PC-9 (cell line): ENCODE data around the gene SPINT2.

Experiments
- EZH2 ChIP-seq: fragments of 200-600 bp; sonication (generic); IDR thresholded peaks from 2 replicates; pipeline ENCODE4 v1.8.0; 2017; ENCODE audit warnings: antibody characterized with exemption, low read depth
- TF ChIP-seq, protein P1 (sequence below): fragments of 200-600 bp; sonication (generic); conservative IDR thresholded peaks from 2 replicates; pipeline ENCODE4 v1.6.1; 2017; ENCODE audit warnings: mixed run types, antibody characterized with exemption, mild to moderate bottlenecking, moderate library complexity

DNA sequence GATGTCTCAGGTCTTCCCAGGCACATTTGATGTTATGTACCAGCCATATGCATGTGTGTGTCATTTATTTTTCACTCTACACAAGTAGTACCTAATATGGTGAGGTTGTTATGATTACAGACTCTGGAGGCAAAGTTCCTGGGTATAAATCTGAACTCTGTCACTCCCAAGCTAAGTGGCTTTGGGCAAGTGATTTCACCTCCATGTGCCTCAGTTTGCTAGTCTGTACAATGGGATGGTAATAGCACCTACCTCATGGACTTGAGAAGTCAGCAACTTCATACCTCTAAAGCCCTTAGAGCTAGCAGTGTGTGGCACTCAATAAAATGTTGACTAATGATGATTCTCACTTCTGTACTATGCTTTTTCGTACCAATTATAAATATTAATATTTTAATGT is 67.4 kb downstream of the SPINT2 start:
- TF ChIP-seq, protein P1, sequence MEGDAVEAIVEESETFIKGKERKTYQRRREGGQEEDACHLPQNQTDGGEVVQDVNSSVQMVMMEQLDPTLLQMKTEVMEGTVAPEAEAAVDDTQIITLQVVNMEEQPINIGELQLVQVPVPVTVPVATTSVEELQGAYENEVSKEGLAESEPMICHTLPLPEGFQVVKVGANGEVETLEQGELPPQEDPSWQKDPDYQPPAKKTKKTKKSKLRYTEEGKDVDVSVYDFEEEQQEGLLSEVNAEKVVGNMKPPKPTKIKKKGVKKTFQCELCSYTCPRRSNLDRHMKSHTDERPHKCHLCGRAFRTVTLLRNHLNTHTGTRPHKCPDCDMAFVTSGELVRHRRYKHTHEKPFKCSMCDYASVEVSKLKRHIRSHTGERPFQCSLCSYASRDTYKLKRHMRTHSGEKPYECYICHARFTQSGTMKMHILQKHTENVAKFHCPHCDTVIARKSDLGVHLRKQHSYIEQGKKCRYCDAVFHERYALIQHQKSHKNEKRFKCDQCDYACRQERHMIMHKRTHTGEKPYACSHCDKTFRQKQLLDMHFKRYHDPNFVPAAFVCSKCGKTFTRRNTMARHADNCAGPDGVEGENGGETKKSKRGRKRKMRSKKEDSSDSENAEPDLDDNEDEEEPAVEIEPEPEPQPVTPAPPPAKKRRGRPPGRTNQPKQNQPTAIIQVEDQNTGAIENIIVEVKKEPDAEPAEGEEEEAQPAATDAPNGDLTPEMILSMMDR, result no peak
- no peak for TF ChIP-seq EZH2
